HepG2 (cell line): ENCODE results near the gene TAT. TPM values are rescaled to one million over a fixed set of nuclear protein-coding genes. Genes with fewer than 3 reads are reported as not detected.

Experiments used
- ADNP ChIP-seq: sonication (generic); formaldehyde crosslinking; IDR thresholded peaks from 2 replicates; pipeline ENCODE4 v1.4.0; 2020; ENCODE audit warnings: missing genetic modification reagents
- CREB1 ChIP-seq, 2 experiments: fragments of 450-650 bp in 1 of 2; IDR thresholded peaks; 2 replicates each; pipeline ENCODE4 v1.6.1; 2016 to 2017; ENCODE audit warnings: control low read depth in 1 of 2, mild to moderate bottlenecking in 1 of 2, missing compliant biosample characterization in 1 of 2, missing genetic modification characterization in 1 of 2
- KAT8 ChIP-seq: IDR thresholded peaks from 2 replicates; pipeline ENCODE4 v1.6.1; 2016; ENCODE audit warnings: missing genetic modification reagents, missing compliant biosample characterization
- NAIF1 ChIP-seq: sonication (generic); formaldehyde crosslinking; IDR thresholded peaks from 2 replicates; pipeline ENCODE4 v1.5.0; 2020; ENCODE audit warnings: mild to moderate bottlenecking, missing genetic modification reagents, borderline replicate concordance
- RBM22 ChIP-seq: fragments of 200-400 bp; formaldehyde crosslinking; optimal IDR thresholded peaks from 2 replicates; pipeline ENCODE3; 2017; ENCODE audit warnings: mild to moderate bottlenecking, low read length, moderate library complexity
- TGIF2 ChIP-seq: IDR thresholded peaks from 2 replicates; pipeline ENCODE4 v1.6.1; 2016; ENCODE audit warnings: control low read depth, missing compliant biosample characterization
- ZFP90 ChIP-seq: sonication (generic); formaldehyde crosslinking; IDR thresholded peaks from 2 replicates; pipeline ENCODE4 v1.8.0; 2022; ENCODE audit warnings: missing genetic modification reagents, mild to moderate bottlenecking, inconsistent platforms, borderline replicate concordance
- ZFY ChIP-seq: sonication (generic); formaldehyde crosslinking; IDR thresholded peaks from 2 replicates; pipeline ENCODE4 v1.4.0; 2020; ENCODE audit warnings: missing genetic modification reagents
- ZMYM2 ChIP-seq: sonication (generic); formaldehyde crosslinking; IDR thresholded peaks from 2 replicates; pipeline ENCODE4 v1.8.0; 2022; ENCODE audit warnings: mild to moderate bottlenecking, missing genetic modification reagents
- ZNF331 ChIP-seq: sonication (generic); formaldehyde crosslinking; IDR thresholded peaks from 2 replicates; pipeline ENCODE4 v1.4.0; 2020; ENCODE audit warnings: missing genetic modification reagents
- ZNF432 ChIP-seq: sonication (generic); formaldehyde crosslinking; IDR thresholded peaks from 2 replicates; pipeline ENCODE4 v1.5.0; 2020; ENCODE audit warnings: missing genetic modification reagents, mild to moderate bottlenecking, borderline replicate concordance
- ZNF746 ChIP-seq: sonication (generic); formaldehyde crosslinking; IDR thresholded peaks from 2 replicates; pipeline ENCODE4 v1.8.0; 2022; ENCODE audit warnings: mild to moderate bottlenecking, missing genetic modification reagents
- ZSCAN31 ChIP-seq: sonication (generic); formaldehyde crosslinking; IDR thresholded peaks from 2 replicates; pipeline ENCODE4 v1.5.0; 2020; ENCODE audit warnings: low read depth, mild to moderate bottlenecking, missing genetic modification reagents
- polyA plus RNA-seq, 8 experiments: library from polyadenylated mRNA; depleted of rRNA in 3 of 8; stranded (reverse) in 7 of 8; unstranded in 1 of 8; fragments of >200 nt; fragmentation: Illumina TruSeq in 4 of 8; extraction: Trizol in 4 of 8; gene quantifications; 2 replicates each; pipeline versions ENCODE4 v1.2.1 to v1.2.3, GENCODE V29; 2011 to 2016; ENCODE audit warnings: low read depth in 4 of 8, missing spikeins in 1 of 8, mixed read lengths in 1 of 8; ENCODE audit not compliant: insufficient read depth in 1 of 8
- total RNA-seq, 5 experiments: library from RNA; depleted of rRNA; stranded (reverse); fragments of >200 nt; fragmentation: Illumina TruSeq; extraction: Trizol; gene quantifications; 2 replicates each; pipeline ENCODE4 v1.2.3, GENCODE V29; 2016; ENCODE audit warnings: low read depth in 1 of 5
- TF ChIP-seq, protein P1 (sequence below): sonication (generic); formaldehyde crosslinking; IDR thresholded peaks from 2 replicates; pipeline ENCODE4 v1.5.0; 2020; ENCODE audit warnings: missing genetic modification reagents, mild to moderate bottlenecking, borderline replicate concordance
- TF ChIP-seq, protein P2 (sequence below): sonication (generic); formaldehyde crosslinking; IDR thresholded peaks from 2 replicates; pipeline ENCODE4 v1.4.0; 2020; ENCODE audit warnings: missing genetic modification reagents
- TF ChIP-seq, protein P3 (sequence below): sonication (generic); formaldehyde crosslinking; IDR thresholded peaks from 2 replicates; pipeline ENCODE4 v1.5.0; 2020; ENCODE audit warnings: missing genetic modification reagents
- TF ChIP-seq, protein P4 (sequence below): sonication (generic); formaldehyde crosslinking; IDR thresholded peaks from 2 replicates; pipeline ENCODE4 v1.4.0; 2020; ENCODE audit warnings: mild to moderate bottlenecking, missing genetic modification reagents
- TF ChIP-seq, protein P5 (sequence below): sonication (generic); formaldehyde crosslinking; IDR thresholded peaks from 2 replicates; pipeline ENCODE4 v1.4.0; 2020; ENCODE audit warnings: mild to moderate bottlenecking, missing genetic modification reagents

The TAT gene
- total and polyA plus RNA-seq, 2 of the 13 experiments (the other 11 are each of a cell fraction or from before 2014, with no cell fraction given) = 1.6 to 5.8 TPM

DNA sequence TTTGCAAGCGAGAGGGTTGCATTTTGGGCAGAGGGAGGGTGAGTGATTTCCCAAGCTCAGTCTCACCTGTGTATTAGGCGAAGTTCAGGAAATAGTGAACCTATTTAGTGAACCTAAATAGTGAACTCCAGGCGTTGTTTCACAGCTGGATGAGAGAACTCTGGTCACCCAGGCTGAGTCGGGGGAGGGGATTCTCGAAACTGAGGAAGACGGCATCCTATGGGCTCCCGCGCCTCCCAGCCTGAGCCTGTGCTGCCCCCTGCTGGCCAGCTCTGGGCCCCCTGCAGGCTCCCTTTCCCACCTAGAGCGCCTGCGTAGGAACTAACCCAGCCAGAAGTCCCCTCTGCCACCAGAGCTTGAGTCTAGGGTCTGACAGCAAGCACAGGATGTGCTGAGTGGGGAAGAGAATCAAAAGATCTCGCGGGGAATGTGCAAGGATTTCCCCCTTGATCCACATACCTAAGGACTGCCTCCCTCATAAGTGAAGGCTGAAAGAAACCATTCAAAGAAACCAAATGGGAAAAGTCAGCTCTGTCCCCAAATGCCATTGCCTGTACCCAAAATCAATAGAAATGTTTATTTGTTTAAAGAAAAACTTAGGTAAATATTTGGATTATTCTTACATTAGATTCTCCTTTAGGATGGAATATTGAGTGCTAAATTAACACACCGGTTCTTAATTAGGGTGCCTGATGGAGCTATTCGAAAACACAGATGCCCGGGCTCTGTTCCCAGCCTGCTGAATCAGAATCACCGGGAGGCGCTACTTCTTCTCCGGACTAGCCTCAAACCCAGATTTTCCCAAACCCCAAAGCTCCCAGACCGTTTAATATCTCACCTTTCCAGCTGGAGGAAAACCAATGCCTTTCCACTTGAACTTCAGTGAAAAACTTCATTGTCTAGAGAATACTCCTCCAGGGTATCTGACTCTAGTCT lies 34.3 kb upstream of the TAT start (continued):
- TF ChIP-seq, protein P1, sequence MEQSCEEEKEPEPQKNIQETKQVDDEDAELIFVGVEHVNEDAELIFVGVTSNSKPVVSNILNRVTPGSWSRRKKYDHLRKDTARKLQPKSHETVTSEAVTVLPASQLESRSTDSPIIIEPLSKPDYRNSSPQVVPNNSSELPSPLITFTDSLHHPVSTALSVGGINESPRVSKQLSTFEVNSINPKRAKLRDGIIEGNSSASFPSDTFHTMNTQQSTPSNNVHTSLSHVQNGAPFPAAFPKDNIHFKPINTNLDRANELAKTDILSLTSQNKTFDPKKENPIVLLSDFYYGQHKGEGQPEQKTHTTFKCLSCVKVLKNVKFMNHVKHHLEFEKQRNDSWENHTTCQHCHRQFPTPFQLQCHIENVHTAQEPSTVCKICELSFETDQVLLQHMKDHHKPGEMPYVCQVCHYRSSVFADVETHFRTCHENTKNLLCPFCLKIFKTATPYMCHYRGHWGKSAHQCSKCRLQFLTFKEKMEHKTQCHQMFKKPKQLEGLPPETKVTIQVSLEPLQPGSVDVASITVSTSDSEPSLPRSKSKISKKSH = no peak
- TF ChIP-seq ZSCAN31 (CRISPR knock-in tag) = no peak
- TF ChIP-seq ZNF432 = no peak
- TF ChIP-seq ZNF331 = peak; percentile 35; the same call in 1 of the 2 replicates
- TF ChIP-seq ZMYM2 (CRISPR knock-in tag) = 0 out of 2 replicates have a peak, but pooled peaks have one; percentile 20
- TF ChIP-seq CREB1 (IDR thresholded peaks at IDR 0.05) = no peak
- no peak for TF ChIP-seq CREB1 (CRISPR knock-in tag; IDR thresholded peaks at IDR 0.05)
- TF ChIP-seq ZFY = peak; percentile 42; the same call in 1 of the 2 replicates
- TF ChIP-seq, protein P2, sequence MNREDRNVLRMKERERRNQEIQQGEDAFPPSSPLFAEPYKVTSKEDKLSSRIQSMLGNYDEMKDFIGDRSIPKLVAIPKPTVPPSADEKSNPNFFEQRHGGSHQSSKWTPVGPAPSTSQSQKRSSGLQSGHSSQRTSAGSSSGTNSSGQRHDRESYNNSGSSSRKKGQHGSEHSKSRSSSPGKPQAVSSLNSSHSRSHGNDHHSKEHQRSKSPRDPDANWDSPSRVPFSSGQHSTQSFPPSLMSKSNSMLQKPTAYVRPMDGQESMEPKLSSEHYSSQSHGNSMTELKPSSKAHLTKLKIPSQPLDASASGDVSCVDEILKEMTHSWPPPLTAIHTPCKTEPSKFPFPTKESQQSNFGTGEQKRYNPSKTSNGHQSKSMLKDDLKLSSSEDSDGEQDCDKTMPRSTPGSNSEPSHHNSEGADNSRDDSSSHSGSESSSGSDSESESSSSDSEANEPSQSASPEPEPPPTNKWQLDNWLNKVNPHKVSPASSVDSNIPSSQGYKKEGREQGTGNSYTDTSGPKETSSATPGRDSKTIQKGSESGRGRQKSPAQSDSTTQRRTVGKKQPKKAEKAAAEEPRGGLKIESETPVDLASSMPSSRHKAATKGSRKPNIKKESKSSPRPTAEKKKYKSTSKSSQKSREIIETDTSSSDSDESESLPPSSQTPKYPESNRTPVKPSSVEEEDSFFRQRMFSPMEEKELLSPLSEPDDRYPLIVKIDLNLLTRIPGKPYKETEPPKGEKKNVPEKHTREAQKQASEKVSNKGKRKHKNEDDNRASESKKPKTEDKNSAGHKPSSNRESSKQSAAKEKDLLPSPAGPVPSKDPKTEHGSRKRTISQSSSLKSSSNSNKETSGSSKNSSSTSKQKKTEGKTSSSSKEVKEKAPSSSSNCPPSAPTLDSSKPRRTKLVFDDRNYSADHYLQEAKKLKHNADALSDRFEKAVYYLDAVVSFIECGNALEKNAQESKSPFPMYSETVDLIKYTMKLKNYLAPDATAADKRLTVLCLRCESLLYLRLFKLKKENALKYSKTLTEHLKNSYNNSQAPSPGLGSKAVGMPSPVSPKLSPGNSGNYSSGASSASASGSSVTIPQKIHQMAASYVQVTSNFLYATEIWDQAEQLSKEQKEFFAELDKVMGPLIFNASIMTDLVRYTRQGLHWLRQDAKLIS (CRISPR knock-in tag) = no peak
- TF ChIP-seq, protein P3, sequence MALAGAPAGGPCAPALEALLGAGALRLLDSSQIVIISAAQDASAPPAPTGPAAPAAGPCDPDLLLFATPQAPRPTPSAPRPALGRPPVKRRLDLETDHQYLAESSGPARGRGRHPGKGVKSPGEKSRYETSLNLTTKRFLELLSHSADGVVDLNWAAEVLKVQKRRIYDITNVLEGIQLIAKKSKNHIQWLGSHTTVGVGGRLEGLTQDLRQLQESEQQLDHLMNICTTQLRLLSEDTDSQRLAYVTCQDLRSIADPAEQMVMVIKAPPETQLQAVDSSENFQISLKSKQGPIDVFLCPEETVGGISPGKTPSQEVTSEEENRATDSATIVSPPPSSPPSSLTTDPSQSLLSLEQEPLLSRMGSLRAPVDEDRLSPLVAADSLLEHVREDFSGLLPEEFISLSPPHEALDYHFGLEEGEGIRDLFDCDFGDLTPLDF (CRISPR knock-in tag) = no peak
- TF ChIP-seq TGIF2 = no peak
- TF ChIP-seq ADNP (CRISPR knock-in tag) = no peak
- TF ChIP-seq, protein P4, sequence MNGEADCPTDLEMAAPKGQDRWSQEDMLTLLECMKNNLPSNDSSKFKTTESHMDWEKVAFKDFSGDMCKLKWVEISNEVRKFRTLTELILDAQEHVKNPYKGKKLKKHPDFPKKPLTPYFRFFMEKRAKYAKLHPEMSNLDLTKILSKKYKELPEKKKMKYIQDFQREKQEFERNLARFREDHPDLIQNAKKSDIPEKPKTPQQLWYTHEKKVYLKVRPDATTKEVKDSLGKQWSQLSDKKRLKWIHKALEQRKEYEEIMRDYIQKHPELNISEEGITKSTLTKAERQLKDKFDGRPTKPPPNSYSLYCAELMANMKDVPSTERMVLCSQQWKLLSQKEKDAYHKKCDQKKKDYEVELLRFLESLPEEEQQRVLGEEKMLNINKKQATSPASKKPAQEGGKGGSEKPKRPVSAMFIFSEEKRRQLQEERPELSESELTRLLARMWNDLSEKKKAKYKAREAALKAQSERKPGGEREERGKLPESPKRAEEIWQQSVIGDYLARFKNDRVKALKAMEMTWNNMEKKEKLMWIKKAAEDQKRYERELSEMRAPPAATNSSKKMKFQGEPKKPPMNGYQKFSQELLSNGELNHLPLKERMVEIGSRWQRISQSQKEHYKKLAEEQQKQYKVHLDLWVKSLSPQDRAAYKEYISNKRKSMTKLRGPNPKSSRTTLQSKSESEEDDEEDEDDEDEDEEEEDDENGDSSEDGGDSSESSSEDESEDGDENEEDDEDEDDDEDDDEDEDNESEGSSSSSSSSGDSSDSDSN = no peak
- no peak for TF ChIP-seq ZNF746
- TF ChIP-seq RBM22 = no peak
- TF ChIP-seq KAT8 = peak; percentile 86
- TF ChIP-seq, protein P5, sequence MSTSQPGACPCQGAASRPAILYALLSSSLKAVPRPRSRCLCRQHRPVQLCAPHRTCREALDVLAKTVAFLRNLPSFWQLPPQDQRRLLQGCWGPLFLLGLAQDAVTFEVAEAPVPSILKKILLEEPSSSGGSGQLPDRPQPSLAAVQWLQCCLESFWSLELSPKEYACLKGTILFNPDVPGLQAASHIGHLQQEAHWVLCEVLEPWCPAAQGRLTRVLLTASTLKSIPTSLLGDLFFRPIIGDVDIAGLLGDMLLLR = no peak
- no peak for TF ChIP-seq NAIF1 (CRISPR knock-in tag)
- peak; percentile 87 for TF ChIP-seq ZFP90 (CRISPR knock-in tag)
